Measurements from ENCODE around the gene FLYWCH2.

FLYWCH2 gene

DNA sequence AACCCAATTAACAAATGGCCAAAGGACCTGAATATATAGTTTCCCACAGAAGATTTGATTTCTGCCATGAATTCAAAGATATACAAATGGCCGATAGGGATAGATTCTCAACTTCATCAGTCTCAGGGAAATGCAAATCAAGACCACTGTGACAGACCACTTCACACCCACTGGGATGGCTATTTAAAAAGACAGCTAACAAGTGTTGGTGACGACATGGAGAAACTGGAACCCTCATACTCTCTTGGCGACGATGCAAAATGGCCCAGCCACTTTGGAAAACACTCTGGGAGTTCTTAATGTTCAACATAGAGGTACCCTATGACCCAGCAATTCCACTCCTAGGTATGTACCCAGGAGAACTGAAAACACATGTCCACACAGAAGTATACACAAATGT lies 63.6 kb downstream of the FLYWCH2 start:
- no peak for DNase-seq

Data from eye (tissue), 1 donor.